CD4-positive, CD25-positive, alpha-beta regulatory T cell (primary cell): ENCODE data around the gene PRSS21. TPM values are rescaled to one million over a fixed set of nuclear protein-coding genes. Genes with fewer than 3 reads are reported as not detected.

Experiments used
- ATAC-seq, 2 donors: fragments of 150-1000 bp; cut with Tn5 transposase; one replicate each; pipeline ENCODE4 v1.10.0; 2021; ENCODE audit warnings: low read depth in 2 of 2, moderate number of reproducible peaks in 2 of 2, moderate library complexity in 1 of 2
- DNase-seq, 3 donors: peaks; one replicate each; pipeline versions ENCODE4 v3.0.0 to v3.0.0-alpha.2; 2012 to 2022; ENCODE audit warnings: mixed read lengths in 1 of 3
- H3K27ac ChIP-seq: one replicate; pipeline ENCODE4 v1.7.0; 2013; ENCODE audit warnings: mild to moderate bottlenecking, low read length; ENCODE audit not compliant: insufficient read depth, poor library complexity, severe bottlenecking
- H3K27me3 ChIP-seq: one replicate; pipeline ENCODE4 v1.7.0; 2013; ENCODE audit warnings: low read length; ENCODE audit not compliant: control insufficient read depth, insufficient read depth
- H3K36me3 ChIP-seq: one replicate; pipeline ENCODE4 v1.7.0; 2013; ENCODE audit warnings: mild to moderate bottlenecking, low read length, moderate library complexity; ENCODE audit not compliant: control insufficient read depth, insufficient read depth
- H3K4me1 ChIP-seq: 2 replicates; pipeline ENCODE4 v1.7.0; 2013; ENCODE audit warnings: mild to moderate bottlenecking, low read length; ENCODE audit not compliant: insufficient read depth, control insufficient read depth, poor library complexity, severe bottlenecking
- H3K4me3 ChIP-seq: one replicate; pipeline ENCODE4 v1.7.0; 2013; ENCODE audit warnings: low read depth, mild to moderate bottlenecking, low read length, moderate library complexity
- H3K9me3 ChIP-seq, 2 experiments: 1 replicate in 1 of 2; 2 replicates in 1 of 2; pipeline ENCODE4 v1.7.0; 2013; ENCODE audit warnings: low read length in 2 of 2, mild to moderate bottlenecking in 1 of 2, moderate library complexity in 1 of 2; ENCODE audit not compliant: control insufficient read depth in 2 of 2
- H3K27ac Mint-ChIP-seq, 3 donors: one replicate each; pipeline ENCODE4 v1.8.0; 2020 to 2022; ENCODE audit warnings: mild to moderate bottlenecking in 3 of 3, mixed read lengths in 3 of 3, moderate library complexity in 2 of 3
- H3K27me3 Mint-ChIP-seq: one replicate; pipeline ENCODE4 v1.8.0; 2022; ENCODE audit warnings: mild to moderate bottlenecking, mixed read lengths
- H3K36me3 Mint-ChIP-seq: one replicate; pipeline ENCODE4 v1.8.0; 2020; ENCODE audit warnings: mixed read lengths
- H3K4me1 Mint-ChIP-seq, 4 donors: one replicate each; pipeline ENCODE4 v1.8.0; 2020 to 2022; ENCODE audit warnings: mixed read lengths in 4 of 4, mild to moderate bottlenecking in 1 of 4
- H3K4me3 Mint-ChIP-seq, 4 donors: one replicate each; pipeline ENCODE4 v1.8.0; 2020 to 2022; ENCODE audit warnings: mild to moderate bottlenecking in 4 of 4, mixed read lengths in 4 of 4, moderate library complexity in 3 of 4
- H3K9me3 Mint-ChIP-seq, 7 donors: one replicate each; pipeline ENCODE4 v1.8.0; 2020 to 2022; ENCODE audit warnings: mixed read lengths in 7 of 7, mild to moderate bottlenecking in 3 of 7, moderate library complexity in 2 of 7
- polyA plus RNA-seq, 4 donors: library from polyadenylated mRNA; unstranded; fragments of 300-500 nt; fragmentation: Illumina TruSeq; gene quantifications; one replicate each; pipeline ENCODE4 v1.2.3, GENCODE V29; 2021
- total RNA-seq: library from RNA; stranded (reverse); gene quantifications from one replicate; pipeline ENCODE4 v1.2.3, GENCODE V29; 2022

Gene PRSS21
- total and polyA plus RNA-seq, 5 donors from 2014 or later, result 0.43 to 8.4 (median 4.1) TPM; not detected in 1

GRCh38 chr16:2787961-2788360 lies 29.1 kb upstream of the PRSS21 start:
- no peak overlapping the region for H3K27ac ChIP-seq
- no peak overlapping the region for H3K4me3 ChIP-seq
- no peaks in the 10 kb centered on the region for H3K27me3 ChIP-seq
- ATAC-seq (no peak), DNase-seq (no peak)
- no peaks in the 10 kb centered on the region for H3K36me3 ChIP-seq
- peaks cover 0 to 3% (median 0%) of the 10 kb centered on the region in 7 donors for H3K9me3 Mint-ChIP-seq
- H3K27me3 Mint-ChIP-seq, result peaks cover 41% of the 10 kb centered on the region
- H3K4me3 Mint-ChIP-seq, result peak overlapping the region in 1 of 4 donors; percentile 74
- no peaks in the 10 kb centered on the region for H3K36me3 Mint-ChIP-seq
- no peak overlapping the region for H3K27ac Mint-ChIP-seq
- peaks cover 11% of the 10 kb centered on the region for H3K4me1 ChIP-seq
- peaks cover 0 to 15% (median 0%) of the 10 kb centered on the region in 4 donors for H3K4me1 Mint-ChIP-seq
- no peaks in the 10 kb centered on the region for H3K9me3 ChIP-seq

- H3K27ac Mint-ChIP-seq, result no peak overlapping the region
- Histone ChIP-seq H3K27me3 (no peaks in the 10 kb centered on the region), H3K4me1 (peaks cover 5% of the 10 kb centered on the region), H3K27ac (no peak overlapping the region), H3K9me3 (no peaks in the 10 kb centered on the region), H3K4me3 (no peak overlapping the region), H3K36me3 (no peaks in the 10 kb centered on the region)
- peaks cover 50% of the 10 kb centered on the region for H3K27me3 Mint-ChIP-seq
- ATAC-seq, result no peak
- H3K36me3 Mint-ChIP-seq, result no peaks in the 10 kb centered on the region
- peak overlapping the region in 1 of 4 donors; percentile 54 for H3K4me3 Mint-ChIP-seq
- peaks cover 0 to 7% (median 0%) of the 10 kb centered on the region in 4 donors for H3K4me1 Mint-ChIP-seq
- peaks cover 0 to 3% (median 0%) of the 10 kb centered on the region in 7 donors for H3K9me3 Mint-ChIP-seq
- no peak for DNase-seq
These were observed 26.4 kb upstream of the PRSS21 start for GRCh38 chr16:2790631-2791030.

- Histone ChIP-seq H3K36me3 (no peaks in the 10 kb centered on the region), H3K4me1 (no peaks in the 10 kb centered on the region), H3K4me3 (no peak overlapping the region), H3K27ac (no peak overlapping the region), H3K9me3 (no peaks in the 10 kb centered on the region), H3K27me3 (no peaks in the 10 kb centered on the region)
- H3K27me3 Mint-ChIP-seq, result peaks cover 52% of the 10 kb centered on the region
- H3K27ac Mint-ChIP-seq, result no peak overlapping the region
- H3K4me3 Mint-ChIP-seq, result no peak overlapping the region
- peaks cover 0 to 2% (median 0%) of the 10 kb centered on the region in 4 donors for H3K4me1 Mint-ChIP-seq
- no peaks in the 10 kb centered on the region for H3K36me3 Mint-ChIP-seq
- peaks cover 0 to 3% (median 0%) of the 10 kb centered on the region in 7 donors for H3K9me3 Mint-ChIP-seq
- DNase-seq (no peak), ATAC-seq (no peak)
These were observed 25.9 kb upstream of the PRSS21 start for GRCh38 chr16:2791174-2791573.

GRCh38 chr16:2792940-2793339 lies 24.1 kb upstream of the PRSS21 start:
- H3K9me3 ChIP-seq, result no peaks in the 10 kb centered on the region
- DNase-seq (no peak), ATAC-seq (no peak)
- no peak overlapping the region for H3K27ac Mint-ChIP-seq
- peaks cover 51% of the 10 kb centered on the region for H3K27me3 Mint-ChIP-seq
- H3K4me1 ChIP-seq, result no peaks in the 10 kb centered on the region
- H3K9me3 Mint-ChIP-seq, result peaks cover 0 to 3% (median 0%) of the 10 kb centered on the region in 7 donors
- H3K4me3 Mint-ChIP-seq, result no peak overlapping the region
- no peaks in the 10 kb centered on the region for H3K4me1 Mint-ChIP-seq
- H3K27ac ChIP-seq, result no peak overlapping the region
- H3K36me3 Mint-ChIP-seq, result no peaks in the 10 kb centered on the region
- H3K4me3 ChIP-seq, result no peak overlapping the region
- H3K36me3 ChIP-seq, result no peaks in the 10 kb centered on the region
- H3K27me3 ChIP-seq, result no peaks in the 10 kb centered on the region

GRCh38 chr16:2795395-2796143 lies 21.5 kb upstream of the PRSS21 start:
- H3K27ac ChIP-seq, result no peak overlapping the region
- no peaks in the 10 kb centered on the region for H3K9me3 ChIP-seq
- H3K4me1 ChIP-seq, result no peaks in the 10 kb centered on the region
- Mint-ChIP-seq H3K27me3 (peaks cover 36% of the 10 kb centered on the region), H3K27ac (no peak overlapping the region), H3K36me3 (no peaks in the 10 kb centered on the region), H3K9me3 (no peaks in the 10 kb centered on the region), H3K4me3 (no peak overlapping the region), H3K4me1 (no peaks in the 10 kb centered on the region)
- no peak overlapping the region for H3K4me3 ChIP-seq
- no peaks in the 10 kb centered on the region for H3K36me3 ChIP-seq
- ATAC-seq (no peak), DNase-seq (no peak)
- no peaks in the 10 kb centered on the region for H3K27me3 ChIP-seq

GRCh38 chr16:2798723-2799204 lies 18.3 kb upstream of the PRSS21 start:
- Histone ChIP-seq H3K27me3 (no peaks in the 10 kb centered on the region), H3K9me3 (peaks cover 0 to 5% of the 10 kb centered on the region in 2 experiments), H3K4me3 (no peak overlapping the region), H3K4me1 (no peaks in the 10 kb centered on the region), H3K36me3 (no peaks in the 10 kb centered on the region), H3K27ac (no peak overlapping the region)
- Mint-ChIP-seq H3K9me3 (peaks cover 0 to 3% (median under 1%) of the 10 kb centered on the region in 7 donors), H3K27me3 (peaks cover 26% of the 10 kb centered on the region), H3K4me1 (no peaks in the 10 kb centered on the region), H3K4me3 (no peak overlapping the region), H3K27ac (no peak overlapping the region), H3K36me3 (no peaks in the 10 kb centered on the region)
- no peak for ATAC-seq
- no peak for DNase-seq

- Histone ChIP-seq H3K27ac (no peak overlapping the region), H3K9me3 (peaks cover 2 to 11% of the 10 kb centered on the region in 2 experiments), H3K4me1 (no peaks in the 10 kb centered on the region), H3K4me3 (no peak overlapping the region), H3K36me3 (no peaks in the 10 kb centered on the region), H3K27me3 (no peaks in the 10 kb centered on the region)
- Mint-ChIP-seq H3K4me3 (no peak overlapping the region), H3K27me3 (peaks cover 22% of the 10 kb centered on the region), H3K4me1 (no peaks in the 10 kb centered on the region), H3K36me3 (no peaks in the 10 kb centered on the region), H3K27ac (no peak overlapping the region), H3K9me3 (peaks cover 0 to 9% (median 3%) of the 10 kb centered on the region in 7 donors)
- DNase-seq (no peak), ATAC-seq (no peak)
These were observed 17.7 kb upstream of the PRSS21 start for GRCh38 chr16:2799205-2799858.
